BJ (cell line): ENCODE results near the gene PI4KA. TPM values are rescaled to one million over a fixed set of nuclear protein-coding genes. Genes with fewer than 3 reads are reported as not detected.

Source experiments
- CTCF ChIA-PET: fragments of 350-600 bp; formaldehyde crosslinking; extraction: SDS; loops from one replicate; lab custom pipeline; 2021; ENCODE audit warnings: antibody characterized with exemption, inconsistent platforms; lab: Yijun Ruan, JAX
- POLR2A ChIA-PET: fragments of 300-600 bp; sonication (Branson Sonifier 250); formaldehyde crosslinking; extraction: SDS; loops from one replicate; lab custom pipeline; 2021; ENCODE audit warnings: antibody characterized with exemption; lab: Charles Lee
- DNase-seq: peaks from one replicate; pipeline ENCODE4 v3.0.0-alpha.2; 2011; ENCODE audit warnings: low read depth
- H3K27me3 ChIP-seq: 2 replicates; pipeline ENCODE4 v1.6.0; 2011; ENCODE audit warnings: low read length; ENCODE audit not compliant: control insufficient read depth, insufficient read depth
- H3K36me3 ChIP-seq: 2 replicates; pipeline ENCODE4 v1.5.1; 2011; ENCODE audit warnings: low read length; ENCODE audit not compliant: control insufficient read depth, insufficient read depth
- H3K4me3 ChIP-seq: 2 replicates; pipeline ENCODE4 v1.5.1; 2011; ENCODE audit warnings: low read depth, mild to moderate bottlenecking, control low read depth, low read length
- CTCF ChIP-seq: IDR thresholded peaks from 2 replicates; pipeline ENCODE4 v1.5.1; 2011; ENCODE audit warnings: low read depth, mild to moderate bottlenecking, control low read depth, inconsistent platforms, low read length, moderate library complexity; ENCODE audit not compliant: insufficient read depth
- polyA plus RNA-seq: library from polyadenylated mRNA; depleted of rRNA; stranded (reverse); fragments of >200 nt; gene quantifications from 2 replicates; pipeline ENCODE4 v1.2.3, GENCODE V29; 2011

The PI4KA gene
- polyA plus RNA-seq, 1 experiment = 34.2 TPM

GRCh38 chr22:20781272-20781990, 77.2 kb downstream of the PI4KA start:
- H3K27me3 ChIP-seq = no peaks in the 10 kb centered on the region
- no peak for DNase-seq
- peaks cover 3% of the 10 kb centered on the region for H3K36me3 ChIP-seq
- ChIA-PET POLR2A (no interaction called here), CTCF (interaction anchor here (1.9 kb wide), 1 partner anchor 12 kb away, joined by 5 read pairs; no protein-coding TSS in a partner anchor)
- no peak overlapping the region for H3K4me3 ChIP-seq
- no peak for TF ChIP-seq CTCF

- POLR2A ChIA-PET = no interaction called here
- CTCF ChIA-PET = interaction anchor here (1.3 to 1.9 kb wide), 2 partner anchors 12 to 14 kb away, joined by 3 to 5 read pairs; no protein-coding TSS in a partner anchor
These were observed 78.8 kb downstream of the PI4KA start for GRCh38 chr22:20779818-20780158.

GRCh38 chr22:20779014-20779817, 79.4 kb downstream of the PI4KA start:
- DNase-seq = no peak
- ChIA-PET CTCF (interaction anchor here (1.3 kb wide), 1 partner anchor 12 kb away, joined by 3 read pairs; no protein-coding TSS in a partner anchor), POLR2A (no interaction called here)
- TF ChIP-seq CTCF = no peak
- Histone ChIP-seq H3K27me3 (no peaks in the 10 kb centered on the region), H3K4me3 (no peak overlapping the region), H3K36me3 (peaks cover 3% of the 10 kb centered on the region)

More at GRCh38 chr22:20779818-20780158, 78.8 kb downstream of the PI4KA start:
- Histone ChIP-seq H3K36me3 (peaks cover 3% of the 10 kb centered on the region), H3K27me3 (no peaks in the 10 kb centered on the region), H3K4me3 (no peak overlapping the region)
- DNase-seq = no peak
- TF ChIP-seq CTCF = no peak

DNA sequence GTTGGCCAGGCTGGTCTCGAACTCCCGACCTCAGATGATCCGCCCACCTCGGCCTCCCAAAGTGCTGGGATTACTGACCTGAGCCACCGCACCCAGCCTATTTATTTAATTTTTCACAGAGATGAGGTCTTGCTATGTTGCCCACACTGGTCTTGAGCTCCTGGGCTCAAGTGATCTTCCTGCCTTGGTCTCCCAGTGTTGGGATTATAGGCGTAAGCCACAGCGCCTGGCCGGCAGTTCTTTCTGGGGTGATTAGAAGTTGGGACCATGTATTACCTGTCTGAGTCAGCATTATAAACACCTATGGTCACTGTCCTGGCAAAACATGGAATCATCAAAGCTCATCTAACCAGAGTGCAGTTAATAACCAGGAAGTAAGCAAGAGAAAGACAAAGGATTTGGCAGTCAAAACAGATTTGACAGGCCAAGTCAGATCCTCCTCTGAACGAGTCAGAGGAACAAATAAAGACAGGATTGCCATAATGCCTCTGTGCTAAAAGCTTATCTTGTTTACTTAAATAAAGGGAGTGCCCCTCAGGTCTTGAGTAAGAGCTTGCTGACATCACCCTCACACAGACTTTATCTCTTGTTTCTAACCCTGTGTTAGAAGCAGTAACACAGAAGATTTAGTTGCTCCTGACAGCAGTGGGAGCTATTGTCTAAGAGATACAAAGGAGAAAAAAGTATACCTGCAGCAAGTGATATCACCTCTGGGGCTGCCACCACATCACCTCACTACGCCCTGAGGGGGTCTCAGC, 81.0 kb downstream of the PI4KA start:
- CTCF ChIA-PET = interaction anchor here (1.0 to 1.5 kb wide), 3 partner anchors 9 to 14 kb away, joined by 3 to 8 read pairs (median 3); no protein-coding TSS in a partner anchor
- H3K4me3 ChIP-seq = no peak overlapping the region
- DNase-seq = peak; percentile 71
- POLR2A ChIA-PET = no interaction called here
- peak; percentile 13; the same call in 1 of the 2 replicates for TF ChIP-seq CTCF
- H3K36me3 ChIP-seq = peaks cover 2% of the 10 kb centered on the region
- no peaks in the 10 kb centered on the region for H3K27me3 ChIP-seq
